Naive thymus-derived CD4-positive, alpha-beta T cell (primary cell): ENCODE data around the gene CTSF. TPM values are rescaled to one million over a fixed set of nuclear protein-coding genes. Genes with fewer than 3 reads are reported as not detected.
"Not testable (repeated sequence)": the region's sequence is repeated elsewhere in the genome, so short reads cannot be mapped to it uniquely, and the experiment has no call there.

ENCODE experiments used
- ATAC-seq: fragments of 150-1000 bp; cut with Tn5 transposase; 2 replicates; pipeline ENCODE4 v1.10.0; 2021; ENCODE audit warnings: mild to moderate bottlenecking, moderate library complexity
- CTCF ChIA-PET: fragments of 350-600 bp; sonication (Branson Sonifier 250); formaldehyde crosslinking; loops from one replicate; lab custom pipeline; 2021; ENCODE audit warnings: antibody characterized with exemption; lab: Charles Lee
- POLR2A ChIA-PET: fragments of 350-600 bp; sonication (Branson Sonifier 250); formaldehyde crosslinking; loops from one replicate; lab custom pipeline; 2021; ENCODE audit warnings: antibody characterized with exemption, inconsistent platforms; lab: Charles Lee
- DNase-seq, 9 donors: peaks; one replicate each; pipeline versions ENCODE4 v3.0.0 to v3.0.0-alpha.2; 2020 to 2022; ENCODE audit warnings: mixed read lengths in 1 of 9
- H3K27ac ChIP-seq: one replicate; pipeline ENCODE4 v1.7.0; 2013; ENCODE audit warnings: mild to moderate bottlenecking, low read depth, low read length, moderate library complexity
- H3K27me3 ChIP-seq, 2 donors: one replicate each; pipeline ENCODE4 v1.7.0; 2013; ENCODE audit warnings: low read length in 2 of 2, mild to moderate bottlenecking in 2 of 2, moderate library complexity in 2 of 2; ENCODE audit not compliant: control insufficient read depth in 2 of 2, insufficient read depth in 2 of 2
- H3K36me3 ChIP-seq, 3 experiments: 1 replicate in 2 of 3; 2 replicates in 1 of 3; pipeline ENCODE4 v1.7.0; 2013; ENCODE audit warnings: low read length in 3 of 3, mild to moderate bottlenecking in 3 of 3, moderate library complexity in 1 of 3; ENCODE audit not compliant: insufficient read depth in 3 of 3, control insufficient read depth in 2 of 3
- H3K4me1 ChIP-seq, 2 donors: one replicate each; pipeline ENCODE4 v1.7.0; 2013; ENCODE audit warnings: low read length in 2 of 2, mild to moderate bottlenecking in 2 of 2, moderate library complexity in 1 of 2; ENCODE audit not compliant: control insufficient read depth in 2 of 2, insufficient read depth in 2 of 2
- H3K4me3 ChIP-seq: 2 replicates; pipeline ENCODE4 v1.7.0; 2013; ENCODE audit warnings: mild to moderate bottlenecking, low read length
- H3K9me3 ChIP-seq, 3 experiments: 1 replicate in 2 of 3; 2 replicates in 1 of 3; pipeline ENCODE4 v1.7.0; 2013; ENCODE audit warnings: low read length in 3 of 3; ENCODE audit not compliant: control insufficient read depth in 2 of 3
- H3K27ac Mint-ChIP-seq, 9 donors: one replicate each; pipeline ENCODE4 v1.8.0; 2020 to 2022; ENCODE audit warnings: mixed read lengths in 9 of 9, mild to moderate bottlenecking in 8 of 9, moderate library complexity in 5 of 9, inconsistent platforms in 2 of 9
- H3K27me3 Mint-ChIP-seq, 5 donors: one replicate each; pipeline ENCODE4 v1.8.0; 2021 to 2022; ENCODE audit warnings: mixed read lengths in 5 of 5, mild to moderate bottlenecking in 1 of 5
- H3K36me3 Mint-ChIP-seq, 5 donors: one replicate each; pipeline ENCODE4 v1.8.0; 2020 to 2022; ENCODE audit warnings: mixed read lengths in 5 of 5, mild to moderate bottlenecking in 3 of 5, inconsistent platforms in 1 of 5
- H3K4me1 Mint-ChIP-seq, 7 donors: one replicate each; pipeline ENCODE4 v1.8.0; 2020 to 2022; ENCODE audit warnings: mixed read lengths in 7 of 7, mild to moderate bottlenecking in 3 of 7, inconsistent platforms in 1 of 7
- H3K4me3 Mint-ChIP-seq, 10 donors: one replicate each; pipeline ENCODE4 v1.8.0; 2020 to 2022; ENCODE audit warnings: mild to moderate bottlenecking in 10 of 10, mixed read lengths in 10 of 10, moderate library complexity in 6 of 10, inconsistent platforms in 2 of 10
- H3K9me3 Mint-ChIP-seq, 11 donors: one replicate each; pipeline ENCODE4 v1.8.0; 2020 to 2022; ENCODE audit warnings: mixed read lengths in 11 of 11, mild to moderate bottlenecking in 4 of 11, inconsistent platforms in 1 of 11, moderate library complexity in 1 of 11
- intact Hi-C, 2 donors: fragments of 100-400 bp; cut with micrococcal nuclease; formaldehyde crosslinking; loops; one replicate each; pipeline ENCODE4 v1.15.1; 2023
- polyA plus RNA-seq, 2 donors: library from polyadenylated mRNA; unstranded; fragments of 300-500 nt; fragmentation: Illumina TruSeq; gene quantifications; one replicate each; pipeline ENCODE4 v1.2.3, GENCODE V29; 2021
- total RNA-seq, 6 experiments: library from RNA in 5 of 6; stranded (reverse) in 5 of 6; gene quantifications; 1 replicate in 5 of 6; 2 replicates in 1 of 6; pipeline ENCODE4 v1.2.3 and lab custom pipeline; 2021 to 2026

The CTSF gene
- total and polyA plus RNA-seq, 7 experiments from 2014 or later = 2.3 to 49.7 (median 27.3) TPM

- peaks cover 19 to 21% of the 10 kb centered on the region in 2 donors for H3K4me1 ChIP-seq
- Mint-ChIP-seq H3K4me1 (peaks cover 13 to 46% (median 33%) of the 10 kb centered on the region in 7 donors), H3K9me3 (peaks cover 0 to 1% (median 0%) of the 10 kb centered on the region in 11 donors), H3K27ac (peak within 1 kb of the TSS; percentile 20 to 91 (median 86)), H3K36me3 (peaks cover 0 to 10% (median 3%) of the 10 kb centered on the region in 5 donors), H3K4me3 (peak within 1 kb of the TSS; percentile 79 to 90 (median 86)), H3K27me3 (peaks cover 0 to 16% (median 0%) of the 10 kb centered on the region in 5 donors)
- DNase-seq (no peak), ATAC-seq (no peak)
- peak within 1 kb of the TSS; percentile 90 for H3K27ac ChIP-seq
- H3K27me3 ChIP-seq = no peaks in the 10 kb centered on the region
- H3K9me3 ChIP-seq = no peaks in the 10 kb centered on the region
- H3K36me3 ChIP-seq = peaks cover 0 to 20% (median 9%) of the 10 kb centered on the region in 3 experiments
- intact Hi-C loops = loop anchor here (1.0 to 5.0 kb wide), 11 partner anchors 22 to 198 kb away; partner anchors contain the start of genes BBS1 (in 2 of the 2), DPP3 (in 2 of the 2), RBM14 (in 2 of the 2) and RBM4B (in 2 of the 2)
- CTCF ChIA-PET = interaction anchor here (0.6 kb wide), 1 partner anchor 135 kb away, joined by 3 read pairs; no protein-coding TSS in a partner anchor
- POLR2A ChIA-PET = interaction anchor here (0.5 to 3.1 kb wide), 12 partner anchors 10 to 401 kb away, joined by 3 to 18 read pairs (median 5); partner anchors contain the start of genes CTSF, MRPL11, PELI3 and RBM14
- H3K4me3 ChIP-seq = peak within 1 kb of the TSS; percentile 78
Measured at GRCh38 chr11:66546368-66546965, 21.9 kb downstream of the CTSF start, which contains the start of gene ACTN3. Gene ACTN3, plus strand, starts transcription at chr11:66546903. Its CDS starts 35 bp downstream, at chr11:66546938.

- peaks cover 19 to 21% of the 10 kb centered on the region in 2 donors for H3K4me1 ChIP-seq
- H3K27me3 ChIP-seq = no peaks in the 10 kb centered on the region
- H3K4me3 ChIP-seq = peak within 1 kb of the TSS; percentile 78
- no peaks in the 10 kb centered on the region for H3K9me3 ChIP-seq
- peaks cover 13 to 46% (median 33%) of the 10 kb centered on the region in 7 donors for H3K4me1 Mint-ChIP-seq
- H3K36me3 ChIP-seq = peaks cover 0 to 22% (median 9%) of the 10 kb centered on the region in 3 experiments
- H3K4me3 Mint-ChIP-seq = peak within 1 kb of the TSS; percentile 79 to 92 (median 88)
- ChIA-PET CTCF (interaction anchor here (0.6 to 0.7 kb wide), 2 partner anchors 107 to 969 kb away, joined by 3 read pairs; no protein-coding TSS in a partner anchor), POLR2A (interaction anchor here (0.7 to 3.1 kb wide), 13 partner anchors 9 to 132 kb away, joined by 3 to 18 read pairs (median 5); partner anchors contain the start of genes CTSF, DPP3, MRPL11 and PELI3)
- H3K27me3 Mint-ChIP-seq = peaks cover 0 to 16% (median 0%) of the 10 kb centered on the region in 5 donors
- ATAC-seq (peak; percentile 86), DNase-seq (peak; percentile 60 to 94 (median 74))
- intact Hi-C loops = loop anchor here (1.0 to 5.0 kb wide), 12 partner anchors 23 to 199 kb away; partner anchors contain the start of genes BBS1 (in 2 of the 2), DPP3 (in 2 of the 2), RBM14 (in 2 of the 2) and RBM4B (in 2 of the 2)
- peaks cover 0 to 12% (median 5%) of the 10 kb centered on the region in 5 donors for H3K36me3 Mint-ChIP-seq
- peak within 1 kb of the TSS; percentile 67 to 95 (median 89) for H3K27ac Mint-ChIP-seq
- peak within 1 kb of the TSS; percentile 90 for H3K27ac ChIP-seq
- peaks cover 0 to 1% (median 0%) of the 10 kb centered on the region in 11 donors for H3K9me3 Mint-ChIP-seq
Measured at GRCh38 chr11:66545701-66546367, 22.6 kb downstream of the CTSF start, which contains the start of gene ZDHHC24. Gene ZDHHC24, minus strand, starts transcription at chr11:66546048. Its CDS starts 45 bp downstream, at chr11:66546003.

- POLR2A ChIA-PET = interaction anchor here (1.4 to 3.1 kb wide), 8 partner anchors 9 to 133 kb away, joined by 3 to 18 read pairs (median 6); partner anchors contain the start of genes CTSF, MRPL11, RBM14 and RBM4B
- H3K4me1 ChIP-seq = peaks cover 19 to 21% of the 10 kb centered on the region in 2 donors
Measured at GRCh38 chr11:66544952-66545351, 23.5 kb downstream of the CTSF start.

GRCh38 chr11:66543263-66544107, 24.9 kb downstream of the CTSF start:
- Mint-ChIP-seq H3K36me3 (peaks cover 0 to 17% (median 9%) of the 10 kb centered on the region in 5 donors), H3K27ac (peak overlapping the region; percentile 60 to 94 (median 86)), H3K4me3 (peak overlapping the region; percentile 69 to 90 (median 80)), H3K27me3 (peaks cover 0 to 7% (median 0%) of the 10 kb centered on the region in 5 donors), H3K4me1 (peaks cover 13 to 46% (median 33%) of the 10 kb centered on the region in 7 donors), H3K9me3 (peaks cover 0 to 1% (median 0%) of the 10 kb centered on the region in 11 donors)
- peak; percentile 70 for ATAC-seq
- DNase-seq = peak; percentile 31 to 64 (median 54)
- Histone ChIP-seq H3K4me1 (peaks cover 19 to 21% of the 10 kb centered on the region in 2 donors), H3K27ac (peak overlapping the region; percentile 62), H3K27me3 (no peaks in the 10 kb centered on the region), H3K4me3 (peak overlapping the region; percentile 19), H3K9me3 (no peaks in the 10 kb centered on the region), H3K36me3 (peaks cover 0 to 40% (median 12%) of the 10 kb centered on the region in 3 experiments)
- ChIA-PET CTCF (interaction anchor here (0.6 kb wide), 3 partner anchors 48 to 229 kb away, joined by 3 to 5 read pairs (median 4); no protein-coding TSS in a partner anchor), POLR2A (interaction anchor here (0.9 to 3.1 kb wide), 5 partner anchors 16 to 135 kb away, joined by 3 to 18 read pairs (median 5); partner anchors contain the start of genes CTSF and RBM4B)
- intact Hi-C loops = loop anchor here (2.0 to 5.0 kb wide), 2 partner anchors 49 to 76 kb away; partner anchors contain the start of genes CCDC87 (in 1 of the 2), CCS (in 1 of the 2) and PELI3 (in 1 of the 2)

More at GRCh38 chr11:66544952-66545351, 23.5 kb downstream of the CTSF start:
- peaks cover 0 to 16% (median 0%) of the 10 kb centered on the region in 5 donors for H3K27me3 Mint-ChIP-seq
- ATAC-seq, CTCF ChIA-PET, DNase-seq, H3K9me3 ChIP-seq, H3K9me3 Mint-ChIP-seq, H3K27me3 ChIP-seq: not testable (repeated sequence)
- H3K27ac ChIP-seq = peak overlapping the region; percentile 90
- H3K27ac Mint-ChIP-seq = peak overlapping the region; percentile 67 to 95 (median 89)
- peaks cover 0 to 25% (median 9%) of the 10 kb centered on the region in 3 experiments for H3K36me3 ChIP-seq
- peaks cover 0 to 12% (median 5%) of the 10 kb centered on the region in 5 donors for H3K36me3 Mint-ChIP-seq
- peaks cover 13 to 46% (median 33%) of the 10 kb centered on the region in 7 donors for H3K4me1 Mint-ChIP-seq
- peak overlapping the region; percentile 78 for H3K4me3 ChIP-seq
- intact Hi-C loops = loop anchor here (2.0 to 5.0 kb wide), 3 partner anchors 48 to 197 kb away; partner anchors contain the start of genes CCDC87 (in 1 of the 2), CCS (in 1 of the 2) and PELI3 (in 1 of the 2)
- peak overlapping the region; percentile 79 to 92 (median 88) for H3K4me3 Mint-ChIP-seq

GRCh38 chr11:66542362-66542761, 26.0 kb downstream of the CTSF start:
- no peak for ATAC-seq

More at GRCh38 chr11:66542362-66542761, 26.0 kb downstream of the CTSF start:
- Histone ChIP-seq H3K27ac (no peak overlapping the region), H3K4me3 (no peak overlapping the region), H3K9me3 (no peaks in the 10 kb centered on the region), H3K36me3 (peaks cover 0 to 42% (median 12%) of the 10 kb centered on the region in 3 experiments), H3K27me3 (no peaks in the 10 kb centered on the region), H3K4me1 (peaks cover 19 to 21% of the 10 kb centered on the region in 2 donors)
- Mint-ChIP-seq H3K9me3 (peaks cover 0 to 1% (median 0%) of the 10 kb centered on the region in 11 donors), H3K4me3 (peak overlapping the region in 8 of 10 donors; percentile 27 to 90 (median 82)), H3K36me3 (peaks cover 0 to 20% (median 11%) of the 10 kb centered on the region in 5 donors), H3K27ac (peak overlapping the region; percentile 30 to 94 (median 81)), H3K27me3 (no peaks in the 10 kb centered on the region), H3K4me1 (peaks cover 13 to 46% (median 33%) of the 10 kb centered on the region in 7 donors)
- ChIA-PET POLR2A (interaction anchor here (0.9 to 1.6 kb wide), 2 partner anchors 76 to 136 kb away, joined by 3 to 6 read pairs; partner anchors contain the start of gene RBM4B), CTCF (interaction anchor here (0.6 to 0.7 kb wide), 2 partner anchors 37 to 230 kb away, joined by 4 to 5 read pairs; no protein-coding TSS in a partner anchor)
- intact Hi-C loops = loop anchor here in 1 of 2 donors (5.0 kb wide), 1 partner anchor 75 kb away; the partner anchor contains the start of gene PELI3
- no peak for DNase-seq
